Heart right ventricle (tissue), 16 donors: ENCODE measurements around the gene TXNRD1. TPM values are rescaled to one million over a fixed set of nuclear protein-coding genes. Genes with fewer than 3 reads are reported as not detected.
A peak's percentile ranks its signal among the peaks of the same experiment; 100 is the strongest.

Experiments
- ATAC-seq, 8 donors: fragments of 200-7000 bp; cut with Tn5 transposase; one replicate each; pipeline ENCODE4 v1.9.1; 2020; ENCODE audit warnings: mild to moderate bottlenecking in 8 of 8, moderate library complexity in 8 of 8, moderate number of reproducible peaks in 1 of 8
- DNase-seq, 2 donors: peaks; one replicate each; pipeline ENCODE4 v3.0.0-alpha.2; 2020
- H3K27ac ChIP-seq, 10 donors: fragments of 200-600 bp; sonication (generic) in 2 of 10; one replicate each; pipeline versions ENCODE4 v1.5.0 to v1.8.0; 2020 to 2022; ENCODE audit warnings: mild to moderate bottlenecking in 3 of 10
- H3K27me3 ChIP-seq, 7 donors: fragments of 200-600 bp; one replicate each; pipeline ENCODE4 v1.8.0; 2021 to 2022; ENCODE audit warnings: mild to moderate bottlenecking in 2 of 7
- H3K36me3 ChIP-seq, 9 donors: fragments of 200-600 bp; sonication (generic) in 1 of 9; one replicate each; pipeline versions ENCODE4 v1.5.0 to v1.8.0; 2020 to 2022; ENCODE audit warnings: mild to moderate bottlenecking in 2 of 9
- H3K4me1 ChIP-seq, 9 donors: fragments of 200-600 bp; sonication (generic) in 1 of 9; one replicate each; pipeline versions ENCODE4 v1.5.0 to v1.8.0; 2020 to 2022; ENCODE audit warnings: mild to moderate bottlenecking in 4 of 9
- H3K4me3 ChIP-seq, 10 donors: fragments of 200-600 bp; sonication (generic) in 2 of 10; one replicate each; pipeline versions ENCODE4 v1.5.0 to v1.8.0; 2020 to 2022; ENCODE audit warnings: mild to moderate bottlenecking in 7 of 10, moderate library complexity in 2 of 10
- H3K9me3 ChIP-seq, 11 donors: fragments of 200-600 bp in 10 of 11; sonication (generic) in 2 of 11; one replicate each; pipeline versions ENCODE4 v1.5.0 to v1.8.0; 2013 to 2022; ENCODE audit warnings: mild to moderate bottlenecking in 2 of 11, control low read depth in 1 of 11, moderate library complexity in 1 of 11
- CTCF ChIP-seq, 9 donors: fragments of 200-600 bp; sonication (generic) in 2 of 9; IDR thresholded peaks; one replicate each; pipeline versions ENCODE4 v1.5.0 to v1.8.0; 2021 to 2022; ENCODE audit warnings: antibody characterized with exemption in 9 of 9, mild to moderate bottlenecking in 5 of 9, moderate library complexity in 1 of 9
- WGBS, 2 donors: extraction: QIAGEN DNeasy Blood & Tissue Kit; methylation state at CpG; one replicate each; pipeline ENCODE4 v1.1.7; 2013; ENCODE audit warnings: inconsistent platforms in 1 of 2; 5-methylcytosine and 5-hydroxymethylcytosine counted together
- intact Hi-C, 10 donors: fragments of 100-400 bp; cut with DNase I; formaldehyde crosslinking; loops; one replicate each; pipeline versions ENCODE4 v1.11.1 to v1.14.2; 2022
- polyA plus RNA-seq, 2 donors: library from polyadenylated mRNA; stranded (reverse); fragments of 200-250 nt; gene quantifications; one replicate each; pipeline ENCODE4 v1.2.3, GENCODE V29; 2013
- total RNA-seq, 10 donors: library from RNA; stranded (reverse); fragmentation: NEBNext Ultra II Directional in 3 of 10; extraction: Animal tissue kit (Norgen Biotek cat#: 25700) in 3 of 10; gene quantifications; one replicate each; pipeline versions ENCODE4 v1.2.1 to v1.2.4, GENCODE V29; 2021 to 2023
- donor health status: Arrhythmogenic right ventricular cardiomyopathy.
- donor health status: ischemic (EF 13 %, LVEDD 7.1; RV severe dilation, severe dysfunction).
- donor health status: healthy with polysubstance abuse.
- donor health status: DM: no; HTN: yes; CAD: no.
- donor health status: DM: no; HTN: no; CAD: no.
- donor health status: ischemic (EF 25% LVEDD 6.9; RV normal size, moderate dysfunction).
- donor health status: ischemic (EF 25% LVEDD 5.7; RV mildly dilated, moderate dysfunction).
- donor health status: healthy.
- donor health status: DM: yes; HTN: yes; CAD: no.
- donor health status: Ischemic cardiomyopathy.
- donor health status: ischemic (EF 35%, LVEDD 5.7; RV mildly dilated, moderate dysfunction).
- donor health status: nonischemic (EF 11% LVEDD 7.7; RV severe dilation, severe dysfunction).
- donor health status: DM: yes; HTN: yes; CAD: no.
- donor health status: PGD.
- donor health status: ischemic (EF 29% LVEDD 5.4; RV normal size, mild dysfunction).
- donor health status: nonischemic (EF 23%, LVEDD 6.1; RV moderate dilation, normal function).

The TXNRD1 gene
- total and polyA plus RNA-seq, 12 donors = 20.6 to 113 (median 79.5) TPM

- ATAC-seq (no peak), DNase-seq (no peak)
- no peak for TF ChIP-seq CTCF (IDR thresholded peaks at IDR 0.05)
- Histone ChIP-seq H3K27ac (no peak overlapping the region), H3K9me3 (no peaks in the 10 kb centered on the region), H3K4me3 (no peak overlapping the region), H3K4me1 (peaks cover 0 to 72% (median 52%) of the 10 kb centered on the region in 9 donors), H3K27me3 (no peaks in the 10 kb centered on the region), H3K36me3 (peaks cover 0 to 61% (median 0%) of the 10 kb centered on the region in 9 donors)
- intact Hi-C loops = loop anchor here in 1 of 10 donors (5.0 to 10.0 kb wide), 2 partner anchors 83 to 165 kb away; partner anchors contain the start of genes NFYB and TXNRD1
- 71 to 75% methylated on average over 6 of the region's 6 CpGs for WGBS, 2 donors
Observed at GRCh38 chr12:104299842-104300481, 84.4 kb downstream of the TXNRD1 start.

DNA sequence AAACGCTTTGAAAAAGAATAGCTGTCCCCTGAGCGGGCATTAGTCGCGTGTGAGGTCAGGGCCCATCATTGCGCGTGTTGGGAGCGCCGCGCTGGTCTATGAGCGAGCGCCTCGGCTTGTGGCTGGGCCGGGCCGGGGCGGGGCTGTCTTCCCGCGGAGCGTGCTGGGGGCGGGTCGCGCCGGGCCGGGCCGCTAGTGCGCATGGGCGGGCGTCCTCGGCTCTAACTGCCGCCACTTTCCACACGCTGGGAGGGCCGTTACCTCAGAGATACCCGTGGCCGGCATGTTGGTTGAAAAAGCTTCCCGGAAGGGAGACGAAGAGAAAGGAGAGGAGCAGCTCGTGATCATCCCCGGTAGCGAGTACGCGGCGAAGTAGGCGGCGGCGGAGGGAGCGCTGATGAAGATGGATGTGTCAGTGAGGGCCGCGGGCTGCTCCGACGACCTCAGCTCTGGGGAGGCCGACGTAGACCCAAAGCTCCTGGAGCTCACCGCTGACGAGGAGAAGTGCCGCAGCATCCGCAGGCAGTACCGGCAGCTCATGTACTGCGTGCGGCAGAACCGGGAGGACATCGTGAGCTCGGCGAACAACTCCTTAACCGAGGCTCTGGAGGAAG lies 88.1 kb downstream of the TXNRD1 start, which contains the start of gene EID3:
Gene EID3, plus strand, starts transcription at position 202 of the 614 bp plus-strand sequence. Its CDS starts 196 bp downstream, at position 398.
- Histone ChIP-seq H3K27ac (peak within 1 kb of the TSS in 9 of 10 donors; percentile 42 to 80 (median 65)), H3K27me3 (no peaks in the 10 kb centered on the region), H3K4me3 (peak within 1 kb of the TSS; percentile 31 to 66 (median 56)), H3K36me3 (peaks cover 0 to 25% (median 0%) of the 10 kb centered on the region in 9 donors), H3K4me1 (peaks cover 0 to 72% (median 59%) of the 10 kb centered on the region in 9 donors), H3K9me3 (no peaks in the 10 kb centered on the region)
- ATAC-seq (peak; percentile 99 to 100 (median 100)), DNase-seq (peak; percentile 90 to 93)
- peak in 1 of 9 donors; percentile 6 for TF ChIP-seq CTCF (IDR thresholded peaks at IDR 0.05)
- intact Hi-C loops = loop anchor here in 2 of 10 donors (1.0 to 10.0 kb wide), 3 partner anchors 86 to 169 kb away; partner anchors contain the start of genes TXNRD1 (in 2 of the 2) and NFYB (in 1 of the 2)
- 8% methylated on average over 63 of the region's 63 CpGs for WGBS, 2 donors

DNA sequence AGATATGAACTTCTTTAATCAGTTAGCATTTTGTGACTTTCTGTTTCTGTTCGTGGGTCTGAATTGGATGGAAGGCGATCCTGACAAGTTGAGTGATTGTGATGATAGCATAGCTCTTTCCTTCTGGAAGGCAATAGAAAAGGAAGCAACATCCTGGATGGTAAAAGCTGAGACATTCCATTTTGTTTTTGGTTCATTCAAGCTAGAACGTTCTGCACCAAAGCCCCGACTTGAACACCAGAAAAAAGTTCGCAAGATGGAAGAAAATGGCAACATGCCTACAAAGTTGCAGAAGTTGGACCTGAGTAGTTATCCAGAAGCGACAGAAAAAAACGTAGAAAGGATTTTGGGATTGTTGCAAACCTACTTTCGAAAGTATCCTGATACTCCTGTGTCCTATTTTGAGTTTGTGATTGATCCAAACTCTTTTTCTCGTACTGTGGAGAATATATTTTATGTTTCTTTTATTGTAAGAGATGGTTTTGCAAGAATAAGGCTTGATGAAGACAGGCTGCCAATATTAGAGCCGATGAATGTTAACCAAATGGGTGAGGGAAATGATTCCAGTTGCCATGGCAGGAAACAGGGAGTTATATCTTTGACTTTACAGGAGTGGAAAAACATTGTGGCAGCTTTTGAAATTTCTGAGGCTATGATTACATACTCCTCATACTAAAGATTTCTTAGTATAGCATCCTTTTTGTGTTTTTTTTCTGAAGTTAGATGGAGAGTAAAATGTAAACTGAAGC lies 88.9 kb downstream of the TXNRD1 start:
- Histone ChIP-seq H3K27me3 (no peaks in the 10 kb centered on the region), H3K9me3 (no peaks in the 10 kb centered on the region), H3K4me3 (peak overlapping the region in 9 of 10 donors; percentile 31 to 66 (median 56)), H3K27ac (peak overlapping the region in 8 of 10 donors; percentile 42 to 80 (median 66)), H3K4me1 (peaks cover 0 to 67% (median 59%) of the 10 kb centered on the region in 9 donors), H3K36me3 (peaks cover 0 to 20% (median 0%) of the 10 kb centered on the region in 9 donors)
- 83 to 87% methylated on average over 10 of the region's 10 CpGs for WGBS, 2 donors
- DNase-seq (no peak), ATAC-seq (no peak)
- intact Hi-C loops = loop anchor here in 3 of 10 donors (1.0 to 10.0 kb wide), 3 partner anchors 87 to 170 kb away; partner anchors contain the start of genes TXNRD1 (in 3 of the 3) and NFYB (in 1 of the 3)
- no peak for TF ChIP-seq CTCF (IDR thresholded peaks at IDR 0.05)

DNA sequence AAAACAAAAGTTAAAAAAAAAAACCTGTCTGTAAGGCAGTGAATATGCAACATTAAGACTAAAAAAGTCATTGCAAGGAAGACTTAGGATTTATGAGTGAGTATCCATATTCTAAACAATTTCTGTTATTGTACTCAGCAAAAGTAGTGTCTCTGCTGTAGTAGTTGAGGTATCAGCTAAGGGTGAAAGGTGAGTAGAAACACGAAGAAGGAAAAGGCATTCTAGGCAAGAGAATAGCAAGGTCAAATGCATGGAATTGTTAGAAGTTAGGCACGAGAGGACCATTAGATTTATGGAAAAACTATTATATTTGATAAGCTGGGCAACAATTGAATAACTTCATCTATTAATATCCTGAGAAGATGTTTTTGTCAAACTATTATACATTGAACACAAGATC lies 89.8 kb downstream of the TXNRD1 start:
- H3K36me3 ChIP-seq = peaks cover 0 to 20% (median 0%) of the 10 kb centered on the region in 9 donors
- peaks cover 0 to 58% (median 50%) of the 10 kb centered on the region in 9 donors for H3K4me1 ChIP-seq
- H3K4me3 ChIP-seq = no peak overlapping the region
- DNase-seq (no peak), ATAC-seq (no peak)
- no peaks in the 10 kb centered on the region for H3K27me3 ChIP-seq
- TF ChIP-seq CTCF (IDR thresholded peaks at IDR 0.05) = no peak
- 81 to 90% methylated on average over 2 of the region's 2 CpGs for WGBS, 2 donors
- intact Hi-C loops = loop anchor here in 2 of 10 donors (5.0 to 10.0 kb wide), 2 partner anchors 88 to 171 kb away; partner anchors contain the start of genes NFYB (in 1 of the 2) and TXNRD1 (in 1 of the 2)
- no peaks in the 10 kb centered on the region for H3K9me3 ChIP-seq
- H3K27ac ChIP-seq = no peak overlapping the region
